Activated T-cell treated with anti-CD3 and anti-CD28 coated beads, Interleukin-2, amount 50 U/mL, for 4 hours (primary cell): ENCODE results near the gene SUGT1. TPM values are rescaled to one million over a fixed set of nuclear protein-coding genes. Genes with fewer than 3 reads are reported as not detected.

Source experiments
- ATAC-seq, 2 donors: fragments of 200-7000 bp; cut with Tn5 transposase; one replicate each; pipeline ENCODE4 v1.10.0; 2021
- DNase-seq: peaks from one replicate; pipeline ENCODE4 v3.0.0-alpha.2; 2020
- H3K27me3 Mint-ChIP-seq: one replicate; pipeline ENCODE4 v1.8.0; 2021; ENCODE audit warnings: low read depth, mixed read lengths
- H3K36me3 Mint-ChIP-seq: one replicate; pipeline ENCODE4 v1.8.0; 2022; ENCODE audit warnings: mixed read lengths; ENCODE audit not compliant: insufficient read depth
- H3K4me1 Mint-ChIP-seq: one replicate; pipeline ENCODE4 v1.8.0; 2021; ENCODE audit warnings: low read depth, mixed read lengths
- H3K4me3 Mint-ChIP-seq: one replicate; pipeline ENCODE4 v1.8.0; 2021; ENCODE audit warnings: mild to moderate bottlenecking, moderate library complexity, mixed read lengths
- H3K9me3 Mint-ChIP-seq: one replicate; pipeline ENCODE4 v1.8.0; 2021; ENCODE audit warnings: mixed read lengths
- total RNA-seq, 3 donors: library from RNA; stranded (reverse); gene quantifications; one replicate each; pipeline ENCODE4 v1.2.1, GENCODE V29; 2021

SUGT1 gene
- total RNA-seq, 3 donors from 2014 or later, result 59.8 to 73.2 (median 63.9) TPM

- H3K9me3 Mint-ChIP-seq, result peaks cover 2% of the 10 kb centered on the region
- DNase-seq (no peak), ATAC-seq (no peak)
- H3K27me3 Mint-ChIP-seq, result peaks cover 52% of the 10 kb centered on the region
- peaks cover 5% of the 10 kb centered on the region for H3K4me1 Mint-ChIP-seq
- no peaks in the 10 kb centered on the region for H3K36me3 Mint-ChIP-seq
- H3K4me3 Mint-ChIP-seq, result no peak overlapping the region
Measured at GRCh38 chr13:52737451-52737850, 84.8 kb downstream of the SUGT1 start.

- ATAC-seq, result no peak
- H3K4me3 Mint-ChIP-seq, result no peak overlapping the region
- H3K4me1 Mint-ChIP-seq, result peaks cover 5% of the 10 kb centered on the region
- H3K27me3 Mint-ChIP-seq, result peaks cover 57% of the 10 kb centered on the region
- H3K9me3 Mint-ChIP-seq, result peaks cover 7% of the 10 kb centered on the region
- DNase-seq, result no peak
- no peaks in the 10 kb centered on the region for H3K36me3 Mint-ChIP-seq
Measured at GRCh38 chr13:52737965-52738364, 85.3 kb downstream of the SUGT1 start.

GRCh38 chr13:52738719-52739467 is 86.3 kb downstream of the SUGT1 start:
- peaks cover 5% of the 10 kb centered on the region for H3K4me1 Mint-ChIP-seq
- ATAC-seq (peak; percentile 72 to 81), DNase-seq (peak; percentile 20)
- H3K27me3 Mint-ChIP-seq, result peaks cover 59% of the 10 kb centered on the region
- H3K4me3 Mint-ChIP-seq, result peak overlapping the region; percentile 39
- no peaks in the 10 kb centered on the region for H3K36me3 Mint-ChIP-seq
- peaks cover 8% of the 10 kb centered on the region for H3K9me3 Mint-ChIP-seq

GRCh38 chr13:52739468-52740071 is 86.9 kb downstream of the SUGT1 start, which contains the start of gene CNMD:
Gene CNMD, minus strand, starts transcription at chr13:52739820. Its CDS starts 119 bp downstream, at chr13:52739701.
- DNase-seq (no peak), ATAC-seq (peak in 1 of 2 donors; percentile 11)
- H3K4me1 Mint-ChIP-seq, result peaks cover 5% of the 10 kb centered on the region
- no peaks in the 10 kb centered on the region for H3K36me3 Mint-ChIP-seq
- peak within 1 kb of the TSS; percentile 39 for H3K4me3 Mint-ChIP-seq
- H3K9me3 Mint-ChIP-seq, result peaks cover 8% of the 10 kb centered on the region
- peaks cover 56% of the 10 kb centered on the region for H3K27me3 Mint-ChIP-seq

- peaks cover 3% of the 10 kb centered on the region for H3K4me1 Mint-ChIP-seq
- no peak overlapping the region for H3K4me3 Mint-ChIP-seq
- DNase-seq (no peak), ATAC-seq (no peak)
- H3K27me3 Mint-ChIP-seq, result peaks cover 57% of the 10 kb centered on the region
- H3K9me3 Mint-ChIP-seq, result peaks cover 8% of the 10 kb centered on the region
- no peaks in the 10 kb centered on the region for H3K36me3 Mint-ChIP-seq
Measured at GRCh38 chr13:52743569-52743968, 90.9 kb downstream of the SUGT1 start.

- Mint-ChIP-seq H3K4me3 (no peak overlapping the region), H3K9me3 (peaks cover 8% of the 10 kb centered on the region), H3K4me1 (peaks cover 2% of the 10 kb centered on the region), H3K36me3 (no peaks in the 10 kb centered on the region), H3K27me3 (peaks cover 57% of the 10 kb centered on the region)
- ATAC-seq (no peak), DNase-seq (no peak)
Measured at GRCh38 chr13:52743988-52744387, 91.4 kb downstream of the SUGT1 start.

GRCh38 chr13:52744842-52745375 is 92.3 kb downstream of the SUGT1 start:
- H3K4me3 Mint-ChIP-seq, result no peak overlapping the region

GRCh38 chr13:52746141-52746540 is 93.5 kb downstream of the SUGT1 start:
- Mint-ChIP-seq H3K36me3 (no peaks in the 10 kb centered on the region), H3K4me1 (no peaks in the 10 kb centered on the region), H3K9me3 (peaks cover 8% of the 10 kb centered on the region), H3K4me3 (no peak overlapping the region), H3K27me3 (peaks cover 41% of the 10 kb centered on the region)
- no peak for DNase-seq
- no peak for ATAC-seq

More at GRCh38 chr13:52744842-52745375, 92.3 kb downstream of the SUGT1 start:
- no peaks in the 10 kb centered on the region for H3K36me3 Mint-ChIP-seq
- ATAC-seq (no peak), DNase-seq (no peak)
- H3K27me3 Mint-ChIP-seq, result peaks cover 50% of the 10 kb centered on the region
- H3K9me3 Mint-ChIP-seq, result peaks cover 8% of the 10 kb centered on the region
- H3K4me1 Mint-ChIP-seq, result no peaks in the 10 kb centered on the region

GRCh38 chr13:52749419-52749818 is 96.8 kb downstream of the SUGT1 start:
- DNase-seq (no peak), ATAC-seq (no peak)
- Mint-ChIP-seq H3K4me1 (no peaks in the 10 kb centered on the region), H3K4me3 (no peak overlapping the region), H3K27me3 (peaks cover 22% of the 10 kb centered on the region), H3K36me3 (no peaks in the 10 kb centered on the region), H3K9me3 (no peaks in the 10 kb centered on the region)

Other genes starting within 250 kb of the SUGT1 start
- gene THSD1, start 246.7 kb upstream of the SUGT1 start, total RNA-seq, result under 1 TPM; 0.11 to 0.25 (median 0.16) TPM
- gene VPS36, start 202.2 kb upstream of the SUGT1 start, total RNA-seq, result 10 to 100 TPM; 29.2 to 34.0 (median 30.3) TPM
- 10 to 100 TPM; 10.1 to 11.2 (median 10.9) TPM for gene CKAP2, start 197.4 kb upstream of the SUGT1 start, total RNA-seq
- 1 to 10 TPM; 7.5 to 9.7 (median 8.9) TPM for gene HNRNPA1L2, start 10.4 kb upstream of the SUGT1 start, total RNA-seq
- gene CNMD, start 87.0 kb downstream of the SUGT1 start, total RNA-seq, result not detected
- gene PCDH8, start 195.8 kb downstream of the SUGT1 start, total RNA-seq, result not detected